T-helper 2 cell treated with Interferon-gamma antibody and Interleukin-4, amounts not matched to agents 100 ng/mL and 5 ng/mL, for 36 hours (primary cell): ENCODE data around the gene CDCA5. TPM values are rescaled to one million over a fixed set of nuclear protein-coding genes. Genes with fewer than 3 reads are reported as not detected.

ENCODE experiments used
- intact Hi-C: fragments of 100-400 bp; cut with micrococcal nuclease; formaldehyde crosslinking; loops from one replicate; pipeline ENCODE4 v1.15.1; 2023
- total RNA-seq: library from RNA; stranded (reverse); gene quantifications from 2 replicates; pipeline ENCODE4 v1.2.3, GENCODE V29; 2022

The CDCA5 gene
- total RNA-seq, 1 donor from 2014 or later: 91.5 TPM

- intact Hi-C loops: no loop called here
Observed at GRCh38 chr11:65108469-65109123, 24.8 kb upstream of the CDCA5 start.

GRCh38 chr11:65107751-65108468 is 24.1 kb upstream of the CDCA5 start:
- intact Hi-C loops: no loop called here

DNA sequence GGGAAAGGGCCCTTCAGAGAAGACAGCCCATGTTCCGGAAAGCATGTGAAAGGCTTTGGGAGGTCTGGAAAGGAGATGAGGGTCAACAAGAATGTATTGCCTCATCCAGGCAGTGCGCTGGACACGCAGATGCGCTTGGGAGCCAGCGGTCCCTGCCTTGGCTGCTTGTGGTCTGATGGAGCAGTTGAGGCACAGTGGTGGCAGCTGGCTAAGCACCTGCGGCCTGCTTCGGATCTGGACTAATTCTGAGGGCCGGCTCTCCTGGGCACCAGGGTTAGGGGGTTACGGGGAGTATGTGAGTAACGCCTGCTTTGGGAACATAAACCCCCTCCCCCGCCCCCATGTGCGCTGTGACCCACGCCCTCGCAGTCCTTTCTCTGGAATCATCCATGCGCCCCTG is 23.2 kb upstream of the CDCA5 start:
- intact Hi-C loops: no loop called here

DNA sequence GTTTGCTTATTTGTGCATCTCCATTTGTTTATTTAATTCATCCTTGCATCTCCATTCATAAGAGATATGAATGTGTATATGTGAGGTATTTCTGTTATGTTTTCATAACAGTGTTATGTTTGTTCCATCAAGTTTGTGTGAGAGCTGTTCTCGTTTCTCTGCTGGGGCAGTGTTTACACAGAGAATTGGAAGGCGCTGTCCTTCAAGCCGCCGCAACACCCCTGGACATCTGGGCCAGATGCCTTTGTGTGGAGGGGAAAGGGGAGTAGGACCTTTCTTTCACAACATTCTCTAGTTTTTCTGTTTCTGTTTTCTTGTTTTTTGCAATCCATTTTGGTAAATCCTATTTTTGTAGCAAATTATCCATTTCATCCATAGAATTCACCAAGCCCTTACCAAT is 20.8 kb upstream of the CDCA5 start:
- intact Hi-C loops: no loop called here

- intact Hi-C loops: no loop called here
Observed at GRCh38 chr11:65103476-65103875, 19.6 kb upstream of the CDCA5 start.

GRCh38 chr11:65102142-65103095 is 18.6 kb upstream of the CDCA5 start:
- intact Hi-C loops: no loop called here

DNA sequence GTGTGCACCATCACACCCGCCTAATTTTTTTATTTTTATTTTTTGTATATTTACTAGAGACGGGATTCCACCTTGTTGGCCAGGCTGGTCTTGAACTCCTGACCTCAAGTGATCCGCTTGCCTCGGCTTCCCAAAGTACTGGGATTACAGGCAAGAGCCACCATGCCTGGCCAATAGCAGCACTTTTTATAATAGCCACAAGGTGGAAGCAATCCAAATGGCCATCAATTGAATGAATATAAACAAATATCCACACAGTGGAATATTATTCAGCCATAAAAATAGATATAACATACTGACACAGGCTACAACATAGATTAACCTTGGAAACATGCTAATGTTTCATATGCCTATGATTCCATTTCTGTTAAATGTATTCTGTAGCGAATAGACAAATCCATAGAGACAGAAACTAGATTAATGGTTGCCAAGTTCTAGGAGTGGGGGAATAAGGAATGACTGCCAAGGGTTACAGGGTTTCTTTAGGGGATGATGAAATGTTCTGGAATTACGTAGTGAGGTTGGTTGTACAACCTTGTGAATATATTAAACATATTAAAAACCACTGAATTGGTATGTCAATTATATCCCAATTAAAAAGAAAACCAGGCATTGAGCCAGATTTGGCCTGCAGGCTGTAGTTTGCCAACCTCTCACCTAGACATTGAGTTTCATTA is 17.0 kb upstream of the CDCA5 start:
- intact Hi-C loops: no loop called here

GRCh38 chr11:65096926-65097325 is 13.1 kb upstream of the CDCA5 start:
- intact Hi-C loops: loop anchor here (1.0 kb wide), 5 partner anchors 13 to 70 kb away; partner anchors contain the start of genes CDCA5, SNX15, SYVN1 and TM7SF2

GRCh38 chr11:65095974-65096806 is 12.3 kb upstream of the CDCA5 start, which contains the start of gene VPS51:
TSS of gene VPS51 (plus strand) at chr11:65096214. CDS start at chr11:65096251, 37 bp downstream.
- intact Hi-C loops: loop anchor here (1.0 kb wide), 5 partner anchors 12 to 69 kb away; partner anchors contain the start of genes CDCA5, SNX15, SYVN1 and TM7SF2

GRCh38 chr11:65095427-65095826 is 11.6 kb upstream of the CDCA5 start:
- intact Hi-C loops: no loop called here

GRCh38 chr11:65090628-65091027 is 6.8 kb upstream of the CDCA5 start:
- intact Hi-C loops: no loop called here

DNA sequence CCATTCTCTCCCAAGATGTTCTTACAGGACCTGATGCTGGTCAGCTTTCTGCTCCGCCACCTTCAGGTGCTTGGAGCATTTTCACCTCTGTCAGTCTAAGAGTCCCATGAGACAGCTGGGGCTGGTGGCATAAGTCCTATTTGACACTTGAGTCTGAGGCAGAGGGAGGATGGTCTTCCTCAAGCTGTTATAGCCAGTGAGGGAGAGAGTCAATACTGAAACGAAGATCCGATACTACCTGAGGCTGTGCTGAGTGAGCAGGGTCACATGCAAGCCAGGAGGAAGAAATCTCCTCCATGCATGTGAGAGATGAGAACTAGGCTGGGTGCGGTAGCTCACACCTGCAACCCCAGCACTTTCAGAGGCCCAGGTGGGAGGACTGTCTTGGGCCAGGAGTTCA is 5.8 kb upstream of the CDCA5 start:
- intact Hi-C loops: no loop called here

- intact Hi-C loops: no loop called here
Observed at GRCh38 chr11:65087827-65088226, 4.0 kb upstream of the CDCA5 start.

DNA sequence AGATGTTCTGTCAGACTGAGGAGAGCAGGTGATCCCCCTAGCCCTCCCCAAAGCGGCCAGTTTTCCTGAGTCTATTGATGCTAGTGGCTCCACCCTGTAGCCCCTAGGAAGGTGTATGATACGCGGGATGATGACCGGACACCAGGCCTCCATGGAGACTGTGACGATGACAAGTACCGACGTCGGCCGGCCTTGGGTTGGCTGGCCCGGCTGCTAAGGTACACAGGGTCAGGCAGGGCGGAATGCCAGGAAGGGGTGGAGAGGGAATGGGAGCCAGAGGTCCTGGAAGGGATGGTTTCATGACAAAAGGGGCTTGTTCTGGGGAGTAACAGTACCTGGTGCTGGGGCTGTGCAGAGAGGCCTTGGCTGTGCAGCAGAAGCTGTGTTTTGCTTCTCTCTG is 3.4 kb upstream of the CDCA5 start:
- intact Hi-C loops: no loop called here

DNA sequence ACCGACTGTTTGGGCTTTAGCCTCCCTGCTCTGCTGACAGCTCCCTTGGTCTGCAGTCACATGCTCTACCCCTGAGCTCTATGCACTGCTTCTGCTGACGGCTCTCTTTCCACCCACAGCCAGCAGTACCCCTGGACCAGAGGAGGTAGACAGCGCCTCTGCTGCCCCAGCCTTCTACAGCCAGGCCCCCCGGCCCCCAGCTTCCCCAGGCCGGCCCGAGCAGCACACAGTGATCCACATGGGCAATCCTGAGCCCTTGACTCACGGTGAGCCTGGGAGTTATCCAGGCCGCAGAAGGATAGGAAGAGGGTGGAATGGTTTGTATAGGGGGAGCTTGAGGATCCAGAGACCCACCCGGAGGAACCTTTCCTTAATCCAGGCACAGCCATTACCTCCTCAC is 3.0 kb upstream of the CDCA5 start:
- intact Hi-C loops: no loop called here

GRCh38 chr11:65085446-65085845 is 1.6 kb upstream of the CDCA5 start:
- intact Hi-C loops: no loop called here

GRCh38 chr11:65084598-65085375 is 947 bp upstream of the CDCA5 start:
- intact Hi-C loops: loop anchor here (1.0 to 5.0 kb wide), 7 partner anchors 12 to 167 kb away; partner anchors contain the start of genes ATG2A, FAU, MRPL49 and SAC3D1

DNA sequence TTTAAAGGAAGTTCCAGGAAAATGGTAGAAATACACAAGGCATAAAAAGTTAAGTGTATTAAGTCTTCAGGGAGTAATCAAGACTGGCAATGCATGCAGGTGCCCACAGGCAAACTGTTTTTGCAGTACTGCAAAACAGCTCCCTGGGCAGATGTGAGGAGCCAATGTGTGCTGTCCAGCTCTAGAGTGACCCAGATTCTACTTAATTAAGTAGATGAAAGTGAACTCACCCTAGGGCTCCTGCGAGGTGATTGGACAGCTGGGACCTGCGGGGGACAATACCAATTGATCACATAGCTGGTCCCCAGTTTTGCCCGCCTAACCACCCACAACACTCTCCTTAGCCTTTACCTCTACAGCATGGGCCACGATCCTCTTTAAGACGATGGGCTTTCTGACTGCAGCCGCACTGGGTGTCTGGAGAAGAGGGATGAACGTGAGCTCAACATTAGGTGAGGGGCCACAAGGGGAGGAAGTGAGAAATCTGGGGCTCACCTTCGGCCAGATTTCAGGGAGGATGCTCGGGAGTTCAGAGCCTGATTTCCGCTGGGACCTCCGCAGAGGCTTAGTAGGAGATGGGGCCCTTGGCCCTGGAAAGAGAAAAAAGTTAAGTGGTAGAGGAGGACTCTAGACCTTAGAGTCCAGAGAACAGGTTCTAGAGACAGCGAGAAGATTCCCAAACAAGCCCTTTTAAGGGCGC is 556 bp downstream of the CDCA5 start:
- intact Hi-C loops: loop anchor here (5.0 kb wide), 1 partner anchor 166 kb away; the partner anchor contains the start of gene ATG2A
